Esophagus mucosa (tissue), 1 donor: ENCODE data around the gene FGF12. TPM values are rescaled to one million over a fixed set of nuclear protein-coding genes. Genes with fewer than 3 reads are reported as not detected.
A peak's percentile ranks its signal among the peaks of the same experiment; 100 is the strongest.

Experiments used
- ATAC-seq: fragments of 200-7000 bp; cut with Tn5 transposase; one replicate; pipeline ENCODE4 v1.9.1; 2020
- total RNA-seq: library from RNA; stranded (reverse); gene quantifications from one replicate; pipeline ENCODE4 v1.2.4, GENCODE V29; 2023
- donor health status: DM: yes; HTN: yes; CAD: no.

The FGF12 gene
- total RNA-seq, 1 donor from 2014 or later, result 0.72 TPM

DNA sequence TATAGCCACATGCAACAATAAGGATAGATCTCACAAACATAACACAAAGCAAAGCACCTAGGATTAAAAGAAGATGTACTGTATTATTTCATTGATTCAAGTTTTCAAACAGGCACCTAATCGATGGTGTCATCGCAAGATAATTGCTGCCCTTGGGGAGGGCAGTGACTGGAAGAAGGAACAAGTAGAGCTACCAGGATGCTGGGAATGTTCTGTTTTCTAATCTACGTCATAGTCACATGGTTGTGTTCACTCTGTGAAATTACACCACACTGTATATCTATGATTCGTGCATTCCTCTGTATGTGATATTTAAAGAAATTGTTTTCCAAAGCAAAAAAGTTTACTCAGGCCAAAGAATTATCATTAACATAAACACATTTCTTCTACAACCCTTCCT lies 236.6 kb downstream of the FGF12 start:
- ATAC-seq, result no peak

DNA sequence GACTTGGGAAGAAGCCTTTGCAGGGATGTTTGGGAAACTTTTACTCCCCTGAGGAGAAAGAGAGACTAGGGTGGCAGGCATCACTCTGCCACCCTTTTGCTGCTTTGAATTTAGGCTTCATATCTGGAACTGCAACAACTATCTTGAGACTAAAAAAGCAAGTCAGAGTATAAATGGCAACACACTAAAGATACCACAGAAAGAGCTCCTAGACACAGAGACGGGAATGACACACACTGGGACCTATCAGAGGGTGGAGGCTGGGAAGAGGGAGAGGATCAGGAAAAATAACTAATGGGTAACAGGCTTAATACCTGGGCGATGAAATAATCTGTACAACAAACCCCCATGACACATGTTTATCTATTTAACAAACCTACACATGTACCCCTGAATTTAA lies 237.8 kb downstream of the FGF12 start:
- no peak for ATAC-seq

DNA sequence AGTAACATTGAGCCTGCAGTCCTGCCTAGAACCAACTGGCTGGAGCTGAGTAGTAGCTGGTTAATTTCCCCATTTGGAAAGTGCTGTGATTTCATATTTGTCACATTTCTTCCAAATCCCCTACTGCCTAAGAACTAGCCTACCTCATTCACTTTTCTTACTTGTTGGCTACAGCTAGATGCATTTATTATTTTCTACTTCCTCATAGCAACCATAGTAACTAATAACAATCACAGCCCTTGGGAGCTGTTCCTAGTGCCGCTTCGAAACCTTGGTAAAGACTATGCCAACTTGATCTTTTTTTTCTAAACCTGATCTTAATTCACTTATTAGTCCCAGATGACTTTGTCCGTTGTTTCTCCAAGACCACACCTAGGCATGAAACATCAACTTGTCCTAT lies 240.3 kb downstream of the FGF12 start:
- ATAC-seq, result no peak

DNA sequence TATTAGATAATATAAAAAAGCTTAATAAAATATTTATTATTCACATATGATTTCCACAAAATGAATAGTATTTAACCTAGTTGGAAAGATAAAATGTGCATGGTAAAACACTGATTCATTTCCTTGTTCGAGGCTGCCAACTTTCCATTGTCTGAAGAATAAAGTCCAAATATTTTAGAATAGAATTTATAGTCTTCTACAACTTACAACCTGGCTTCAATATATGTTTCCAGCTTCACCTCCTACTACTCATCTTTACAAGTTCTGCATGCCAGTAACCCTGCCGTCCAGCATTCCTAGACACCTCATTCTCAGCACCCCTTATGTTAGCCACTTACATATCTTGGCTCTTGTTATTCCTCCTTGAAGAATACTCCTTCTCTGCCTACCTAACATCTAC lies 244.5 kb downstream of the FGF12 start:
- ATAC-seq, result no peak

DNA sequence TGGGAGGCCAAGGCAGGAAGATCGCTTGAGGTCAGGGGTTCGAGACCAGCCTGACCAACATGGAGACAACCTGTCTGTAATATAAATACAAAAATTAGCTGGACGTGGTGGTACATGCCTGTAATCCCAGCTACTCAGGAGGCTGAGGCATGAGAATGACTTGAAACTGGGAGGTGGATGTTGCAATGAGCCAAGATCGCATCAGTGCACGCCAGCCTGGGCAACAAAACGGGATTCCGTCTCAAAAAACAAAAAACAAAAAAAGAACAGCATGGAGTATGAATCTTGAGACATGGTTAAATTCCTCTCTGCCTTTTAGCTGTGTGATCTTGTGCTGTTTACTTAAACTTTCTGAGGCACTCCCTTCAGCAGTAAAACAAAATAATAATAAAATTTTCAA lies 244.9 kb downstream of the FGF12 start:
- no peak for ATAC-seq

DNA sequence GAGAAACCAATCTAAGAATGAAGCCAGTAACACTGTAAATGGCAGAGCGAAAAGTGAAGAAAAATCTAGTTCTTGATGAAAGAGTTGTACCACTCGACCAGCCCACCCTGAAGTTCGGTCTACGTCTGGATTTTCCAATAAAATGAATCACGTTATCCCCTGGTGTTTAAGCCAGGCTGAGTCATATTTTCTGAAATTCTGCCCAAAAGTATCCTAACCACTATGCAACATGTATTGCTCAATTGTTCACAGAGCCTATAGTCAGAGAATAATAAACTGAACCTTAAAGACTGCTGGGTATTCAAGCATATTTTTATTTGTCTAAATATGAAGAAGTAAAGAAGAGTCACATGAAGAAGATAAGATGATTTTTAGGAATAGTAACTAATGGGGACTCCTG lies 245.7 kb downstream of the FGF12 start:
- ATAC-seq, result no peak

DNA sequence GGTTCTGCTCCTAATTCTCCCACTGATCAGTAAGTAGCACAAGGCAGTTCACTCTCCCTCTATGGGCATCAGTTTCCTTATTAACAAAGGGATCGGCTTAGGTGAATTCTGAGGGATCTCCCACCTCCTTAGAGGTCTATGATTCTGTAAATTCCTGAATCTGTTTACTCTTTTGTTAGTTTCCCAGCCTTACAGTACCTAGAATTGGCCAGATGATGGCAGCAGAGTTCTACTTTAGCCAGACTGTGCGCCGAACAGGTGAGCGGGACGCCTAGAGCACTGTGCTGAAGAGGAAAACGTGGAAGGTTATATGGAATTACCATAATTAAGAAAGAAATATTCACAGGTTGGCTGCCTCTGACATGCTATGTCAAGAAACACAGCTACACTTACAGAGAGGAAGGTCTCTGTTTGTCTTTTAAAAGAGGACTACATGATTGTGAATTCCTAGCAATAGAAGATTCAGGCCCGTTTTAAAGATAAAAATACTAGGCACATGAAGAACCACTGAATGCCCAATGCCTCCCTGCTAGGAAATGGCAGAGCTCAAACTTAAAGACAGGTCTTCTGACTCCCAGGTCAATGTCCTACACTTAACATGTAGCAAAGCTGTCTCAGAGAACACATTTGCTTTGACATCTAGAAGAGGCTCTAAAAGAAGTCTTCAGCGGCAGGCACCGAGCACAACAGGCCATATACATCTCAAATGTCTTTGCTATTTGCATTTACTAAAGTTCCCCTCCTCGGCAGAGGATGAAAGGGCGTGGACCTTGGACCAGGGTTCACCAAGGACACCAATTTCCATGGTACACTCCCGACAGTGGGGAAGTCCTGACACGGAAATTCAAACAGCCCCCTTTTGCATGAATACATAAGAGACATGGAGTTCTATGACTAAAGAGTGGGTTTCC lies 259.9 kb downstream of the FGF12 start:
- peak; percentile 85 for ATAC-seq

DNA sequence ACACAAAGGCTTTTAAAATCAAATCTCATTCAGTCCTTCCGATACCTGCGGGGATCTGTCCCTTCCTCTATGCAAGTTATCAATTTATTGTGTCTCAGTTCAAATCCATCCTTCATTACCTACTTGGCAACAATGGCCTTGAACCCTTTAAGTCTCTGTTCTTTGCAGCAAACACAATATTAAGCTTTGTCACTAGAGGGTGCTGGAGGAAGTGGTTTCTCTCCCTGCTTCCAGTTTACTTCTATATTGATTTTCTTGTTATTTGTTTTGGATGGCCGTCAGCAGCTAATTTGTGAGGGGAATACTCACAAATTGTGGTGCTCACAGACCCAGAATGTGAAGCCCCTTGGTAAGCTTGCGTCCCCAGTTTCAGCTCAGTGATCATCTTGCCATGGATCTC lies 278.3 kb downstream of the FGF12 start:
- no peak for ATAC-seq

DNA sequence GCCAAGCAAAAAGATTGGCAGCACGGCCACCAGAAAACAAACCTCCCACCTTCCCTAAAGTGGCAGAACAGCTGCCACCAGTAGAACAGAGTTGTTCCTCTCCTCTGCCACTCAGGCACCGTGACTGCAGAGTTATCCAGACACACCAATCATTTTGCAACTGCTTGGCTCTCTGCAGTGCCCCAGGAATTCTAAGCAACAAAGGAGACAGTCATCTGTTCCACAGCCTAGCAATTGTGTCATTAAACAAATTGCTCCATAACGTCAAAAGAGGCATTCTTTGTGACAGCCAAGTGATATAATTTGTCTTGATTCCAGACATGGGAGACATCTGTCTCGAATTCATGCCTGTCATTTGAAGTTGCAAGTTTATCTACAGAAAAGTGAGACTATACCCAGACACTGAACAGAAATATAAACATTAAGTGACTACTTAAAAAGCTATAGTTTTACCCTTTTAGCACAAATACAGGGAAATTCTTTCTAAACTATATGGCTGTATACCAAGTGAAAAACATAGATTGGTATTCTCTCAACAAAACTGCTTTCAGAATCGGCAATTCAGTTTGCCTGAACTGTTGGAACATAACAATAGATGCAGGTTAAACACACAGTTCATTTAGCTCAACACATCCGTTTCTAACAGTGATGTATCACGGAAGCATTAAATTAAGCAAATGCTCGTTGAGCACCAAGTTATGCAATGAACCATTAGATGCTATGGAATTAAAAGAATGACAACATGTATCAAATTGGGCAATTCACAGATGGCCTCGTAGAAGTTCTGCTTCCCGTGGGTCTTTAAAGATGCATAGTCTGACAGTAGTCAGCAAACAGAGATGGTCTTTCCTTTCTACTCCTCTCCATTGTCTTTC lies 281.3 kb downstream of the FGF12 start:
- ATAC-seq, result no peak

DNA sequence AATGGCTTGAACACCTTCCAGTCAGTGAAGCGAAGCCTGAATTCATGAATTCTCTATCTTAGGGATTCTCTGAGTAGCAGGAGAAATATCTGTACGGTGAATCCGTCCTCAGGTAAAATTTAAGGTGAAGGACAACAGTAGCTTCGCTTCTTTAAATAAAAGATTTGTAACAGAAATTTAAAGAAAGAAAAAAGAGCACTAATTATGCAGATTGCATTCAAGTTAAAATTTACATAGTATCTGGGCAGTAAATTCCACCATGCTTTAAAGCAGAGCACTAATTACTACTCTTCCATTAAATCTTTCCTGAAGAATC lies 282.6 kb downstream of the FGF12 start:
- ATAC-seq, result no peak

DNA sequence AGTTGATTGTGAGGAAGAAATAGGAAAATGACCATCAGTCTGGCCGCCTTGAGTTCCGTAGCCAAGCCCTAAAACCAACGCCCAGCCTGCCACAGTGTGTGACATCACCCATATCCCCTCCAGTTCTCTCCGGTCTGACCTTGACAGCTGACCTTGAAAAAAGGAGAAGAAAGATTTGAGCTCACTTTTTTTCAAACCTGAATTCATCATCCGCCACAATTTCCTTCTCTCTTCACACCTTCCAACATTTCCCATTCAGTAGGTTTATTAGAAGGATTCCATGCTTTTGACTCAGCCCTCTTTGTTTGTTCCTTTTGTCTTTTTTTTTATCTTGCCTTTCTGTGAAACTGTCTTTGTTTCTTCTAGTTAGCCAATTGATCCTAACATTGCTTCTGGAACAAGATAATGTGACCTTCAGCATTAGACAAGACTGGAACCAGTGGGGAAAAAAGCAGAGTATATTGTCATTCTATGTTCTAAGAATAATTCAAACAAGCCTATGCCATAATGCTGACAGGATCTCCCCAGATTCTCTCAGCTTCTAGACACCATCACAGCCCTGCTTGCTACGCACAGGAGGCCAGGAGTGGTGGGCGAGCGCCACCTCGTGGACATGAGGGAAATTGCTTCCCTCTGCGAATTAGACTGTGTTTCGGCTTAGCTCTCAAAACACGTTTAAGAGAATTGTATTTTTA lies 283.1 kb downstream of the FGF12 start:
- peak; percentile 87 for ATAC-seq

DNA sequence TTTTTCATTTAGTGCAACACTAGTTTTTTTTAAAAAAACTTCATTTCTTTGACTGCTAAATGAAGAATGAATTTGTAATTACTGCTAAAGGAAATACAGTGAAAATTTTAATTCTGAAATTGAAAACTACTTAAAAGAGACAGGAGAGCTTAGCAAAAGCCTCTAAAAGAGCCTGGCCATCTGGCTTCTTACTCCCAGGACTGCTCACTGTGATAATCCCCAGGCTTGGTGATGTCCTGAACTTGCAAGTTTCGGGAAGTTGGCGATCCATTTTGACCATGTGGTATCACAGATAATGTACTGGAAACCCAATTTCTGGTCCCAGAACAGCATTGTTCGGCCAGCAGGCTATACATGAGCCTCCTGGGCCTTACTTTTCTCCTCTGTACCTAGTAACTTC lies 292.1 kb downstream of the FGF12 start:
- no peak for ATAC-seq

DNA sequence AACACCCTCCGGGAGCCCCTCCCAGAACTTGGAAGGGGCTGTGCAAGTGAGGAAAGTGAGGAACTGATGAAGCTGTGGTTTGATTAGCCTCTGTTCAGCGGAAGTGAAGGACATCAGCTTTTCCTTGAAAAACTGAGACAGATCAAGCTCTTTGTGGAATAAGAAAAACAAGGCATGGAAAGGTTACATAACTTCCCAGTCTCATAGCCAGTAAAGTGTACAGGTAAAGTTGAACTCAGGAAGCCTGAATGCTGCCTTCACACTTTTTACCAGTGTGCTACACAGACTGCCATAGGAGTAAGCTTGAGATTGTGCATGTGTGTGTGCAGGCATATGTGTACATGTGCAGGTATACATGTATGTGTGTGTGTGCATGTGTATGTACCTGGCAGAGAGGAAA lies 293.2 kb downstream of the FGF12 start:
- no peak for ATAC-seq

DNA sequence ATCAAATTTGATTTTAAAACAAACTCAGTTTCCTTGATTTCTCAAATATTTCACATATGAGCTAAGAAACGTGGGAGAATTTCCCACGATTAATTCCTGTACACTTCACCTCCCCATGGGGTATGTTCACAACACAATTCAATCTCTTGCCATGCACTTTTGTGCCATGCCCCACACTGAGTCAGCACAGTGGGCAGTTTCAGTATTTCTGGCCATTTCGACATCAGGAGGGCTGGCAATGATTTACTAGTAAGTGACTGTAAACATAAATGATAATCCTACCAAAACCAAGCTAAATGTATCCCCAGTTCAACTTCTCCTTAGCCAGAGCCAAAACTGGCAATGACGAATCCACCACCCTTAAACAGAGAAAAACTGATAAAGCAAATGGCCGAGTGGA lies 293.6 kb downstream of the FGF12 start:
- no peak for ATAC-seq

DNA sequence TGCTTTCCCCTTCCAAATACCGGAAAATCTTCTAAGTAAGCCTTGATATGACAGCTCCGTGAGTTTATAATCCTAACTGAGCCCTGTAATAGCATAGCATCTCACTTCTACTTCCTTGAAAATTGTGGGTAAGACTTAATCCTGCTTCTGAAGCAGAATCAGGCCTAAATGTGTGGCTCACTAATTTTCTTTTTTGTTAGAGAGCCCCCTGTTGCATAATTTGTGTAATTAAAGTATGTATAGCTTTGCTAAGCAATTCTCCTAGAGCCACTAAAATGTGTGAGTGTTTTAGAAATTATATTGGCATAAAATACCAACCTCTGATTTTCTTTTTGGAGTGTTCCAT lies 304.4 kb downstream of the FGF12 start:
- peak; percentile 76 for ATAC-seq

DNA sequence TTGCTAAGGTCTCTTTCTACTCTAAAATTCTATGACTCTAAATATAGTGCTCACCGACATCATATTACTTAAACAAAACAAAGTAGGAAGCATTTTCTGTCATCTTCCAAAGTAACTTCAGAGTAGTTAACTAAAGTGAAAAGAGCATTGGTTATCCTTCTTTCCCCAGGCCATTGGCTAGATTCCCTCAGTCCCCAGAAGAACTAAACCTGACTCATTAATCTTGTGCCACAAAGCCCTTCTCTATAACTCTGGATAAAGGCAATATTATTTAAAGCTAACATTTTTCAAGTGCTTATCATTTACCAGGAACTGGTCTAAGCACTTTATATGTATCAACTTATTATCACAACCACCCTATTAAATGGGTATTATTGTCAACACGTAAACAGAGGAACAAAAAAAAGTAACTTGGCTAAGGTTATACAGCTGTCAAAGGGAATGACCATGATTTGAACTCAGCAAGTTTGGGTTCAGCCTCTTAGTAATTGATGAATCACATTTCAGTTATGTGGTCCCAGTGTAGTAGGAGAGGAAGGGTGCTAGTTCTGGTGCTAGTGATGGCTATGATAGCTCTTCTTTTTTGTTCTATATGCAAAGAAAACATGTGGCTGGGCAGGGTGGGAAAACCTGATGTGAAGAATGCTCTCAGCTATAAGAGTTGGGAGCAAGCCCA lies 304.9 kb downstream of the FGF12 start:
- peak; percentile 45 for ATAC-seq

DNA sequence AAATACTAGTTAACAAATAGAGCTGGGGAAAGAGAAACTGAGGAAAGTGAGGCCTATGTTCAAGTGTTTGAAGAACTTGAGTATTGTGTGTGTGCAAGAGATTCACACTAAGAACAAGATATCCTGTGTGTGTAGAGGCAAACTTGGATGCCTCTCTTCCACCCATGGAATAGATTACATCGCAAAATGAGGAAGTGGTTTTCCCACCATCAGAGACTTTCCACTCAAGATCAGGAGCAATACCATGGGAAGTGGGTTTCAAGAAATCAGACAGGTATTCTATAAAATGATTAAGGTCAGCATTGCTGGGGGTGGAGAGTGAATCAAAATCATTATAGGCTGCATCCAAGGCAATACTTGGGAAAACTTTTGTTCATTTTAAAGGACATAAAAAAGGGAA lies 308.0 kb downstream of the FGF12 start:
- no peak for ATAC-seq

DNA sequence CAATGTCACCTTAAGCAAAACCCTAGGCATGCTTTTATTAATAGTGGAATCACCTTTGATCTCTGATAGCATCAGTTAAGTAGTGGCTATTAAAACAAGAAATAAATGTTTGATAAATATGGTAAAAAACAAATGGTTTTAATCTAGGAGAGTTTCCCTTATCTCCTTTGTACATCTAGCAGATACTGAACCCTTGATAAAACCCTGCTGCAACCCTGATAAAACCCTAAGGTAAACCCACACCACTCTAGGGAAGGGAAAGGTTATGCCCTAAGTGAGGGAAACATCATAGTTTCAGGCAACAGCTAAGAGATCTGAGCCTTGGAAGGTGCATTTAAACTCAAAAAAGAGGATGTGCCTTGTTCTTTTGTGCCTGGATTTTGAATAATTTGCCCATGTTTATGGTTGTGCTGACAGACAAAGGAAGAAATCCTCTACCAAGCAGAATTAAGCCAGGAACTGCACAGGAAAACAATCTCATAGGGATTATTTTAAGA lies 309.7 kb downstream of the FGF12 start:
- ATAC-seq, result no peak

DNA sequence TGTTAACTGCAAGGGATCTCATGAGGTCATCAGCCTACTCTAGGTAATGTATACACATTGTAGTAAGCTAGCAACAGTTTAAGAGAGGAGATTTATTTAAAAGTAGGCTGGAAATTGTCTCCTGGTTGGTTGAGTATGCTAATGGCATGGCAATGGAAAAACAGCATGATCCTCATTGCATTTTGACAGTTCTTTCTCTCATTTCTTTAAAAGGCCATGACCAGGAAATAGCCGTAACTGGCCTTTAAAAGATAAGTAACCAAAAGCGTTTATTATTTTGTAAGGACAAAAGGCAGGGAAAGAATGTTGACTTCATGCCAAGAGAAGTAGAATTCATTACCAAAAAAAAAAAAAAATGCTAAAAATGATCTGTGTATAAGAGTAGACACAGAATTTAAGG lies 310.3 kb downstream of the FGF12 start:
- ATAC-seq, result no peak

DNA sequence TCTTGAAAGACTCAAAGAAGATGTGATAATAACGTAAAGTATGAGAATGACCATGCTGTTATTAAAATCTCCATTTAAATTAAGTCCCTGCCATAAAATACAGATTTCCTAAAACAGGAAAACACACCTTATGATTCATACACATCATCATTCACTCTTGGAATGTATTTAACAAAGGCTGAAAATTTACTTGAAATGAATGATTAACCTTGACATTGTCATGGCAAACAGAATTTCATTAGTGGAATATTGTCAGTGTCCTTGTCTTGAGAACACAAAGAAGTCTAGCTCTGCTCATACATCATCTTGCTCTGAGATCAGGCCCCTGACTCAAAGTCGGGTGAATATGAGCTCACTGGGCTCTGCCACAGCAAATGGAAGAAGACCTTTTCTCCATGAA lies 313.9 kb downstream of the FGF12 start:
- no peak for ATAC-seq

DNA sequence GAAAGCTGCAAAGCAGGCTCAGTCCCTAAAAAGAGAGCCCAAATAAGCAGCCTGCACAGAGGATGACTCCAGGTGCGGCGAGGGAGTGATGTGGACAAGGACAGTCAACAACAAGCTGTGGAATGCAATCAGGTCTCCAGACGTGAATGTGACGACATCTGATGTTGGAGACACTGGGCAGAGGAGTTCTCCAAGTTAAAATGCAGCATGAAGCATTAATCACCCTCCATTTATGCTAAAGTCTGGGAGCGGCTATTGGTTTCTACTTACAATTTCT lies 316.7 kb downstream of the FGF12 start:
- no peak for ATAC-seq

DNA sequence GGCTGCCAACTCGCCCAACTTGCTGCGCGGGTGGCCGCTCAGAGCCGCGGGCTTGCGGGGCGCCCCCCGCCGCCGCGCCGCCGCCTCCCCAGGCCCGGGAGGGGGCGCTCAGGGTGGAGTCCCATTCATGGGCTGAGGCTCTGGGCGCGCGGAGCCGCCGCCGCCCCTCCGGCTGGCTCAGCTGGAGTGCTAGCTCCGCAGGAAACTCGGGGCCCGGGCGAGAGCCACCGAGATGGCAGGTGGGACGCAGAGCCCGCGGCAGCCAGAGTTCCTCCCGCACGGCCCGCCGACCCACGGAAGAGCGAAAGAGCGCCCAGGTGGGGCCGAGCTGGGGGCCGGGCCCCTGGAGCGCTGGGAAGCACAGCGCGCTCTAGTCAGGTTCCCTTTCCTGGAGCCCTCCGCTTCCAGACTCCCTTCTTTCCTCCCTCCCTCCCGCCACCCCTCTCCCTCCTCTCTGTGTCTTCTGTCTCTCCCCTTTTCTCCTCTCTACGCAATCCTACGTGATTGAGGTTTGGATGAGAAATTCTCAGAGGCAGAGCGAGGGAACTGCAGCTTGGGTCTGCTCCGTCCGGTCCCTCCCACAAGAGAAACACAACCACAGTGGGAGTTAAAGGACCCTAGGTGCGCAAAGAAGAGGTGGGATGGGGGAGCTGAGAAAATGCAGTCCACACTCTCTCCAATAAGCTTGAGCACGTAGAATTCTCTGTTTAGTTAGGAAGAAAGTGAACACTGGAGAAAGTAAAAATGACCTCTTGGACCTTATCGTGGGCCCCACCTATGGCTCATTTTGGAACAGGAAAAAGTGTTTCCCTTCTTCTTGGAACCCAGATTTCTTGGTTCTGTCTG lies 317.3 kb downstream of the FGF12 start:
- peak; percentile 28 for ATAC-seq
